NCI-H146 treated with DMSO at 0.1 percent for 48 hours (cell line): ENCODE data around the gene RBPMS2.
"Not testable (repeated sequence)": the region's sequence is repeated elsewhere in the genome, so short reads cannot be mapped to it uniquely, and the experiment has no call there.

Source experiments
- DNase-seq: peaks from one replicate; lab custom pipeline; 2025; ENCODE audit not compliant: unreplicated experiment; lab: John Stamatoyannopoulos, UW

The RBPMS2 gene

DNA sequence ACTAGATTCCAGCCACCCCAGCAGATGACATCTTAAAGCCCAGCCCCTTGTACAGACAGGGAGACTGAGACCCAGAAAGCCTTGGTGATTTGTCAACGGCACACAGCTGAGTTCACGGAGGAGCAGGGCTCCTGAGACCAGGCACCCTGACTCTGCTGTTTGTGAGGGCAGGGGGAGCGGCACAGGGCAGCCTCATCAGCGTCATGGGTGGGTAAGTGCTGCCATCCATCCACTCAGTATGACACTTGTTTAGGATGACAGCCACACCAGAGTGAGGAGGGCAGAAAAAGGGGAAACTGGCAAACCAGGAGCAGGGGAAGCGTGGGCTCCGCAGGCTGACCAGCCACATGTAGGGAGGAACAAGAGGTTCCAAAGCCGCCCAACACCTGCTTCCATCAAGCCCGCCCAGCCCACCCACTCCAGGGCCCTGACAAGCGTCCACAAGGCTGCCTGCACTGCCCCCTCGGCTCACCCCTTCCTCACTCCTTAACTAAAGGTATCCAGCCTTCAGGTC lies 19.9 kb downstream of the RBPMS2 start:
- no peak for DNase-seq

DNA sequence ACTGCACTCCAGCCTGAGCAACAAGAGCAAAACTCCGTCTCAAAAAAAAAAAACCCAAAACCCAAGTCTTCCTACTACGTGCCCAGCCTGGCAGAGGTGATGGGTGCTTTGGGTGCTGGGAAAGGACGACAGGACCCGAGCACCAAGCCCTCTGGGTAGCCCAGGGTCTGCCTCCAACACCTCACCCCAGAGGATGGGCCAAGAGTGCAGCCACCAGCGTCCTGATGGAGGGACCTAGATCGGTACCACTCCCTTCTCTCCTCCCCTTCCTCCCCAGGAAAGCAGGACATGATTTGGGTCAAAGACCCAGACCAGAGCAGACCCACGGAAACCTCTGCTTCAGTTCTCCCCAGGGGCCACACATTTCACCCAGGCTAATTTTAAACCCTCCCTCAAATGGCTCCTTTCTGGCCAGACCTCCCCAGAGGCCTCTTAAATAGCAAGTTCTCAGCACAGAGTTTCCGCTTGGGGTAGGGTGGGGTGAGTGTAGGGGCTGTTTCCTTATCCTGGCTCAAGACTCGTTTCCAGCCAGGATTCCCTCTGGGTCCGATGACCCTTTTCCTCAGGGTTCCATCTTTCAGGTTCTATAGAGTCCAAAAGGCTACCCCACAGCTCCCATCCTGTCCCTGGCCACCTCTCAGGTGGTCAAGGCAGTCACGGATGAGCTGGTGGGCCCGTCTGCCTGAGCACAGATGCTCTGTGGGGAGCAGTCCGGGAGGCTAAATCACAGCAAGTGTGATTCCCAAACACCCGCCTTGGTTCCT lies 20.5 kb downstream of the RBPMS2 start:
- no peak for DNase-seq

- DNase-seq, result no peak
These were observed 21.8 kb downstream of the RBPMS2 start for GRCh38 chr15:64753480-64754185.

DNA sequence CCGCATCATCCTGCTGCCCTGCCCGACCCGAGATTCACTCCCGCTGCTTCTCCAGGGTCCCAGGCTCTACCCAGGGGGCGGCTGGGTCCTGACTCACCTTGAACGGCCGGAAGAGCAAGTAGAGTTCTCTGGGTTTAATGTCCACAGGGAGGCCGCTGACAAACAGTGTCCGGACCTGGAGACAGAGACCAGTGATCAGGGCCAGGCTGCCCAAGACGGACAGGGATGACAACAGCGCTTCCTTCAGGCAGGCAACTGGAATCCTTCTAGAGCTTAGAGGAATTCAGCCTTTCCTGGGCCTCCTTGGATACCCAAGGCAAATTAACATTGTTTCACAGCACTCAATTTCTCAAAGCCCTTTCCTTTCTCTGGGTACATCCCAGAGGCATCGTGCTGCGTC lies 23.9 kb downstream of the RBPMS2 start:
- DNase-seq, result no peak

- DNase-seq, result no peak
These were observed 25.3 kb downstream of the RBPMS2 start for GRCh38 chr15:64749999-64750657.

- DNase-seq, result no peak
These were observed 26.2 kb downstream of the RBPMS2 start for GRCh38 chr15:64749167-64749566.

DNA sequence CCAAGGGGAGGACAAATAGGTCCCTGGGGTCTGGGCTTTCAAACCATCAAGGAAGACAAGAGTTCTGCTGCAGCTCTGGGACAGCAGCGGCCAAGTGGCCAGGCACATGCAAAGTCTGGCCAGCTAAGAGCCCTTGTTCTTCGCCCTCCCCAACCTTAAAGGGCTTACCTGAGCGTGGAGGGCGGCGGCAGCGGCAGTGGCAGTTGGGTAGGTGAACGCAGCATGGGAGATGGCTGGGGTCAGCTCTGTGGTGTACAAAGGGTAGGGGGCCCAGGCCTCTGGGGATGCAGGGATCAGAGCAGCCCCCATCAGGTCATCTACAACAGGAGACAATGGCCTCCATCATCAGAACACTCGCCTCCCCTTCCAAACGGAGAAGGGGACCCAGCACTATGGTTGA lies 27.1 kb downstream of the RBPMS2 start:
- DNase-seq, result no peak

GRCh38 chr15:64747578-64747977 lies 27.8 kb downstream of the RBPMS2 start:
- no peak for DNase-seq

- DNase-seq, result no peak
These were observed 28.5 kb downstream of the RBPMS2 start for GRCh38 chr15:64746921-64747320.

DNA sequence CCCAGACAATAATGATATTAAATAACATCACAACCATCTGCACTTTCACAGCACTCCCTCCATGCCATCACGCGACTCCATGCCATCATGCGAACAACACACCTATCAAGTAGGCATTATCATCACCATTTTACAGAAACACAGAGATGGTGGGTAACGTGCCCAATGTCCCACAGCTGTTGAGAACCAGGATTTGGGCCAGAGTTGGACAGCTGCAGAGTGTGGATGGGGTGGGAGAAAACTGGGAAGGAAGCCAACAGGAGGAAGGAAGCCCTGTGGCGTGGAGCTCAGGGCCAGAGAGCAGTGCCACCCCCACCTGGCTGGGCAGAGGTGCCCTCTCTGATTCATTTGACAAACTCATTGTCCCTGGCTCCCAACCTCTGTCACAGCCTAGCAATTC lies 29.0 kb downstream of the RBPMS2 start:
- DNase-seq, result no peak

DNA sequence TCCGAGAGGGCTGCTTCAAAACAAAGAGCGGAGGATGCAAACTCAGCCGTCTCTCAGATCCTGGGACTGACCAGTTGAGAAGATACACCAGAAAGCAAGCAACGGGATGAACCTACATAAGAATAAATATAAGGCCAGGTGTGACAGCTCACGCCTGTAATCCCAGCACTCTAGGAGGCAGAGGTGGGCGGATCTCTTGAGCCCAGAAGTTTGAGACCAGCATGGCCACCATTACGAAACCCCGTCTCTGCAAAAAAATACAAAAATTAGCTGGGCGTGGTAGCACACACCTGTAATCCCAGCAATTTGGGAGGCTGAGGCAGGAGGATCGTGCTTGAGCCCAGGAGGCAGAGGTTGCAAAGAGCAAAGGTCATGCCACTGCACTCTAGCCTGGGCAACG lies 31.7 kb downstream of the RBPMS2 start:
- DNase-seq, result no peak

DNA sequence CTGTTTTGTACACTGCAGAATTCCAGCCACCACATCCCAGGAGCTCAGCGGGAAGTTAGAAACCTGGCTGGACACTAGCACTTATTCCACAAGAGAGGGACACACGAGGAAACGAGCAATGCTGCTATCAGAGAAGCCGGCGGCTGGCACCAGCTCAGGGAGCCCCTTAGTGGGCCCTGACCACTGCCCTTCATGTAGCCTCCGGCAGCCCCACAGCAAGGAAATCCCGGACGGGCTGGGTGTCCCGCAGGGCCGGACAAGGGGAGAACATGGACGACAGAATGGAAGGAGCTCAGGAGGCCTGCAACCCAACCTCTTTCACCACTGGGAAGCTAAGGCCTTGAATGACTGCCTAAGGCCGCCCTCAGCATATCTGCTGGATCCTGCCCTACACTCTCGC lies 32.5 kb downstream of the RBPMS2 start:
- no peak for DNase-seq

GRCh38 chr15:64742385-64742784 lies 33.0 kb downstream of the RBPMS2 start:
- DNase-seq, result no peak

DNA sequence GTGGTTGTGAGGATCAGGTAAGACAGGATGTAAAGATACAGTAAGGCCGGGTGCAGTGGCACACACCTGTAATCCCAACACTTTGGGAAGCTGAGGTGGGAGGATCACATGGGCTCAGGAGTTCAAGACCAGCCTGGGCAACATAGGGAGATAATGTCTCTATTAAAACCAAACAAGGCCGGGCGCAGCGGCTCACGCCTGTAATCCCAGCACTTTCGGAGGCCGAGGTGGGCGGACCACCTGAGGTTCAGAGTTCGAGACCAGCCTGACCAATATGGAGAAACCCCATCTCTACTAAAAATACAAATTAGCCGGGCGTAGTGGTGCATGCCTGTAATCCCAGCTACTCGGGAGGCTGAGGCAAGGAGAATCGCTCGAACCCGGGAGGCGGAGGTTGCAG lies 33.7 kb downstream of the RBPMS2 start:
- DNase-seq, result not testable (repeated sequence)

- no peak for DNase-seq
These were observed 34.8 kb downstream of the RBPMS2 start for GRCh38 chr15:64740311-64741170.

DNA sequence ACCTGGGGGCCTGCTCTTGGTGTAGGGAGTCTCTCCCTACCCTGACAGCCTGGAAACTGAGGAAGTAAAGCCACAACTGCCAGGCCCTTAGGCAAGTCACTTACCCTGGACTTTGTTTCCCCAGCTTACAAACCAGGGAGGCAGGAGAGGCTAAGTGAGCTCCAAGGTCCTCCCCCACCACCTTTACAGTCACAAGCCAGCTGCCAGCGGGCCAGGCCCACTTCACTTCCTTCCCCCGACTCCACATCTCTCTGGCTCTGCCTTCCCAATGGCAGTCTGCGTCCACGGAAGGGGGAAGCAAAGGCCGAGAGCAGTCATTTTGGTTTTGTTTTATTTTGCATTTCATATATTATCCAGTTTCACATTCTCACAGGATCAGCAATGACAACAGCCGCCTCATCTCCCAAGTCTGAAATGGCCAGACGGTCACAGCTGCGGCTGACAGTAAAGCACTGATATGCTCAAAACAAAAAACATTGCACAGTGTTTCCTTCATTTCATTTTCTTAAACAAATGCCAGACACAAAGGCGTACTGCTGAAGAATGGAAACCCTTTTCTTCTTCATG lies 35.7 kb downstream of the RBPMS2 start:
- no peak for DNase-seq

- DNase-seq, result no peak
These were observed 36.2 kb downstream of the RBPMS2 start for GRCh38 chr15:64739156-64739555.

GRCh38 chr15:64738226-64739095 lies 36.9 kb downstream of the RBPMS2 start:
- no peak for DNase-seq

GRCh38 chr15:64732156-64732860 lies 43.1 kb downstream of the RBPMS2 start:
- no peak for DNase-seq
